ENCODE measurements around the gene NPIPB6.
A peak's percentile ranks its signal among the peaks of the same experiment; 100 is the strongest.

NPIPB6 gene

GRCh38 chr16:28300327-28300726, 63.0 kb downstream of the NPIPB6 start:
- DNase-seq, result no peak

- DNase-seq, result no peak
These were observed 64.8 kb downstream of the NPIPB6 start for GRCh38 chr16:28298511-28298878.

GRCh38 chr16:28297784-28298510, 65.4 kb downstream of the NPIPB6 start:
- DNase-seq, result peak in 1 of 58 donors; percentile 6

- no peak for DNase-seq
These were observed 66.0 kb downstream of the NPIPB6 start for GRCh38 chr16:28297308-28297707.

- peak in 4 of 58 donors; percentile 7 to 18 (median 16) for DNase-seq
These were observed 68.0 kb downstream of the NPIPB6 start for GRCh38 chr16:28295276-28295675.

GRCh38 chr16:28294201-28294600, 69.1 kb downstream of the NPIPB6 start:
- no peak for DNase-seq

GRCh38 chr16:28293601-28293960, 69.7 kb downstream of the NPIPB6 start:
- no peak for DNase-seq

- peak in 9 of 58 donors; percentile 11 to 45 (median 18) for DNase-seq
These were observed 70.3 kb downstream of the NPIPB6 start for GRCh38 chr16:28292731-28293600.

Data from anterior cingulate cortex (tissue), 58 donors.